Measurements from ENCODE around the gene GSTT2.
"Not testable (repeated sequence)": the region's sequence is repeated elsewhere in the genome, so short reads cannot be mapped to it uniquely, and the experiment has no call there.

- TF ChIP-seq POLR2A, CTCF, POLR2AphosphoS5 (IDR thresholded peaks at IDR 0.05): not testable (repeated sequence)
These were observed 13.4 kb upstream of the GSTT2 start, which contains the start of gene DDTL for GRCh38 chr22:23966568-23966967.
